T-cell (primary cell): ENCODE measurements around the gene MED4. TPM values are rescaled to one million over a fixed set of nuclear protein-coding genes. Genes with fewer than 3 reads are reported as not detected.
A peak's percentile ranks its signal among the peaks of the same experiment; 100 is the strongest.

Experiments used
- ATAC-seq, 4 experiments: fragments of 200-7000 bp in 3 of 4; fragments of 150-1000 bp in 1 of 4; cut with Tn5 transposase; replicated peaks in 1 of 4; 1 replicate in 3 of 4; 2 replicates in 1 of 4; pipeline ENCODE4 v1.10.0; 2021; ENCODE audit warnings: moderate library complexity in 3 of 4, mild to moderate bottlenecking in 2 of 4, moderate number of reproducible peaks in 1 of 4
- CTCF ChIA-PET, 2 donors: fragments of 300-600 bp; sonication (Branson Sonifier 250); formaldehyde crosslinking; loops; one replicate each; lab custom pipeline; 2022; ENCODE audit warnings: antibody characterized with exemption in 2 of 2; lab: Charles Lee
- POLR2A ChIA-PET, 2 donors: fragments of 300-600 bp; sonication (Branson Sonifier 250); formaldehyde crosslinking; loops; one replicate each; lab custom pipeline; 2022; ENCODE audit warnings: antibody characterized with exemption in 2 of 2; lab: Charles Lee
- DNase-seq, 35 experiments: peaks; one replicate each; pipeline versions ENCODE4 v3.0.0 to v3.0.0-alpha.2; 2013 to 2023
- H3K27ac ChIP-seq: one replicate; pipeline ENCODE4 v1.5.1; 2013; ENCODE audit warnings: low read length
- H3K27me3 ChIP-seq, 2 experiments: replicated peaks in 1 of 2; 1 replicate in 1 of 2; 2 replicates in 1 of 2; pipeline versions ENCODE4 v1.6.1 to v1.7.0; 2013; ENCODE audit warnings: low read length in 1 of 2, mixed read lengths in 1 of 2; ENCODE audit not compliant: control insufficient read depth in 2 of 2, insufficient read depth in 2 of 2; ENCODE audit errors: extremely low read depth in 1 of 2
- H3K36me3 ChIP-seq, 2 donors: 1 replicate in 1 of 2; 2 replicates in 1 of 2; pipeline versions ENCODE4 v1.6.1 to v1.7.0; 2013; ENCODE audit warnings: low read length in 1 of 2; ENCODE audit not compliant: control insufficient read depth in 2 of 2, insufficient read depth in 1 of 2; ENCODE audit errors: extremely low read depth in 1 of 2
- H3K4me1 ChIP-seq, 2 experiments: 1 replicate in 1 of 2; 2 replicates in 1 of 2; pipeline versions ENCODE4 v1.6.1 to v1.7.0; 2013; ENCODE audit warnings: low read length in 2 of 2, mixed read lengths in 1 of 2; ENCODE audit not compliant: insufficient read depth in 2 of 2, control insufficient read depth in 1 of 2; ENCODE audit errors: extremely low read depth in 1 of 2
- H3K4me3 ChIP-seq, 2 donors: 1 replicate in 1 of 2; 2 replicates in 1 of 2; pipeline versions ENCODE4 v1.5.1 to v1.7.0; 2013; ENCODE audit warnings: mild to moderate bottlenecking in 2 of 2, low read length in 1 of 2, moderate library complexity in 1 of 2; ENCODE audit not compliant: control insufficient read depth in 1 of 2; ENCODE audit errors: extremely low read depth in 1 of 2
- H3K9me3 ChIP-seq: 2 replicates; pipeline ENCODE4 v1.7.0; 2013
- H3K27ac Mint-ChIP-seq, 2 donors: one replicate each; pipeline ENCODE4 v1.8.0; 2020 to 2021; ENCODE audit warnings: mild to moderate bottlenecking in 2 of 2, mixed read lengths in 2 of 2
- H3K27me3 Mint-ChIP-seq, 2 donors: one replicate each; pipeline ENCODE4 v1.8.0; 2021 to 2022; ENCODE audit warnings: mixed read lengths in 2 of 2
- H3K36me3 Mint-ChIP-seq: one replicate; pipeline ENCODE4 v1.8.0; 2021; ENCODE audit warnings: mixed read lengths
- H3K4me1 Mint-ChIP-seq, 3 donors: one replicate each; pipeline ENCODE4 v1.8.0; 2020 to 2022; ENCODE audit warnings: mixed read lengths in 3 of 3, mild to moderate bottlenecking in 1 of 3
- H3K4me3 Mint-ChIP-seq, 3 donors: one replicate each; pipeline ENCODE4 v1.8.0; 2020 to 2022; ENCODE audit warnings: mild to moderate bottlenecking in 3 of 3, mixed read lengths in 3 of 3, moderate library complexity in 3 of 3
- H3K9me3 Mint-ChIP-seq, 3 donors: one replicate each; pipeline ENCODE4 v1.8.0; 2020 to 2022; ENCODE audit warnings: mixed read lengths in 3 of 3
- WGBS: methylation state at CpG from one replicate; pipeline ENCODE4 v1.1.5; 2013; ENCODE audit warnings: missing lambda C conversion rate; ENCODE audit not compliant: insufficient coverage; 5-methylcytosine and 5-hydroxymethylcytosine counted together
- total RNA-seq, 35 experiments: library from RNA in 6 of 35; stranded (reverse) in 6 of 35; fragments of 120-200 nt in 1 of 35; gene quantifications; one replicate each; pipeline versions ENCODE4 v1.2.1 to v1.2.4 and lab custom pipeline; 2013 to 2026

Gene MED4
- total RNA-seq, 5 donors from 2014 or later (not counting 1 experiment from before 2014, with no cell fraction given) = 43.7 to 51.3 (median 45.7) TPM

DNA sequence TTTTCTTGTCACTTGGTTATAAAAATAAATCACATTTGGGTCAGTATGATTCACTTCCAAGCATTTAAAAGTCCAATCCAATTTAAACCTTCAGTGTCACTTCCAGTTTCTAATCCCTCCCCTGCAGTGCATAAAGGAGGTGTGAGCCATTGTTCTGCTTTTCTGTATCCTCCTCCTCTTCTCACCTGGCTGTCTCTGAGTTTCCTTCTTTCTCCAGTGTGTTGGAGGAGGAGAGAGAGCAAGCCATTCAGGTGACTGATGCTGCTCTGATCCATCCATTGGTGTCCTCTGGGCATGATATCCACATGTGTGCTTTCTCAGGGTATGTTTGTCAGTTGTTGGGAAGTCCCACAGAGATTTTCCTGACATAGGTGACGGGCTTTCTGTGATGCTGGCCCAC is 56.1 kb downstream of the MED4 start:
- DNase-seq = peak in 1 of 35 experiments; percentile 10
- Histone ChIP-seq H3K27ac (peak overlapping the region; percentile 98), H3K9me3 (no peaks in the 10 kb centered on the region), H3K36me3 (peaks cover 0 to 14% of the 10 kb centered on the region in 2 donors), H3K4me1 (peaks cover 8 to 17% of the 10 kb centered on the region in 2 experiments), H3K27me3 (no peaks in the 10 kb centered on the region), H3K4me3 (no peak overlapping the region)
- no CpG with 5 or more reads among the region's 1 CpG for WGBS
- ChIA-PET CTCF (interaction anchor here (1.0 to 4.9 kb wide), 6 partner anchors 9 to 196 kb away, joined by 3 to 29 read pairs (median 8); partner anchors contain the start of genes MED4 (in 1 of the 2) and SUCLA2 (in 1 of the 2)), POLR2A (interaction anchor here in 1 of 2 donors (1.2 kb wide), 1 partner anchor 55 kb away, joined by 3 read pairs; no protein-coding TSS in a partner anchor)
- Mint-ChIP-seq H3K4me3 (peak overlapping the region; percentile 87 to 94 (median 91)), H3K27me3 (no peaks in the 10 kb centered on the region), H3K4me1 (peaks cover 31 to 45% (median 41%) of the 10 kb centered on the region in 3 donors), H3K9me3 (no peaks in the 10 kb centered on the region), H3K36me3 (peaks cover 18% of the 10 kb centered on the region), H3K27ac (peak overlapping the region; percentile 94 to 99)
- ATAC-seq = no peak

DNA sequence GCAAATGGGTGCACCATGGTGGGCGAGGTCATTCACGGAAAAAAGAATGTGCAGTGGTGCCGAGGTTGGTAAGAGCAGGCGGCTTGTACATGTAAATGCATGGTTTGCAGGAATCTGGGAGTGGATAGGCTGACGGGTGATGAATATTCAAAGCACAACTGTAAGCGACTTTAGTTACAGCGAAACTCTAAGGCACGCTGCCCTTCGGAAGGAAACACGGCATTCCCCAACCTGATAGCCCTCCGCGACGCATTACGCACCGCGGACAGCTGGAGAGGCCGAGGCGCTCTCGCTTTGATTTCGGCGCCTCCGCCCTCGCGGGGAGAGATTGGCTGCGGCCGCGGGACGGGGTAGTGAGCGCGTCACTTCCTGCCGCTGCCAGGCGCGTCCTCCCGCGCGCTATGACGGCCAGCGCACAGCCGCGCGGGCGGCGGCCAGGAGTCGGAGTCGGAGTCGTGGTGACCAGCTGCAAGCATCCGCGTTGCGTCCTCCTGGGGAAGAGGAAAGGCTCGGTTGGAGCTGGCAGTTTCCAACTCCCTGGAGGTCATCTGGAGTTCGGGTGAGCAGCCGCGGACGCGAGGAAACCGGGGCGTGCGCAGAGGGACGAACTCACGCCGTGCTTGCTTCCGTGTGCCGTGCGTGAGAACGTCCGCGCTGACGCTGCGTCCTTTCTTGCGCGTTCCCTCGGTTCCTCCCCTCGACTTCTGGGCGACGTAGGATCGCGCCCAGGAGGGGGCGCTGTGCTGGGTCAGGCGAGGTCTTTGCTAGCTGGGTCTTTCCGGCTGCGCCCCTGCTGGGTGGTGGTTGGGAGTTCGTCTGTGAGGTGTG is 57.3 kb downstream of the MED4 start, which contains the start of gene NUDT15:
Gene NUDT15, plus strand, starts transcription at position 381 of the 828 bp plus-strand sequence. Its CDS starts 21 bp downstream, at position 402.
- peak; percentile 90 to 100 (median 96) for DNase-seq
- H3K9me3 Mint-ChIP-seq = no peaks in the 10 kb centered on the region
- WGBS = under 1% methylated on average over 72 of the region's 82 CpGs
- no peaks in the 10 kb centered on the region for H3K9me3 ChIP-seq
- H3K27ac Mint-ChIP-seq = peak within 1 kb of the TSS; percentile 94 to 99
- ChIA-PET CTCF (interaction anchor here (0.6 to 4.9 kb wide), 17 partner anchors 9 to 1471 kb away, joined by 3 to 29 read pairs (median 3); partner anchors contain the start of genes MED4 (in 2 of the 2), CAB39L (in 1 of the 2), SETDB2 (in 1 of the 2) and SUCLA2 (in 1 of the 2)), POLR2A (interaction anchor here (0.5 to 1.2 kb wide), 6 partner anchors 9 to 1221 kb away, joined by 3 to 14 read pairs (median 4); partner anchors contain the start of gene MED4 (in 1 of the 2))
- H3K4me3 Mint-ChIP-seq = peak within 1 kb of the TSS; percentile 87 to 94 (median 91)
- peaks cover 28 to 37% (median 34%) of the 10 kb centered on the region in 3 donors for H3K4me1 Mint-ChIP-seq
- no peaks in the 10 kb centered on the region for H3K27me3 Mint-ChIP-seq
- no peaks in the 10 kb centered on the region for H3K27me3 ChIP-seq
- H3K4me1 ChIP-seq = peaks cover 8 to 14% of the 10 kb centered on the region in 2 experiments
- peaks cover 20% of the 10 kb centered on the region for H3K36me3 Mint-ChIP-seq
- peaks cover 0 to 14% of the 10 kb centered on the region in 2 donors for H3K36me3 ChIP-seq
- ATAC-seq = peak; percentile 90 to 96 (median 94)
- peak within 1 kb of the TSS; percentile 98 for H3K27ac ChIP-seq
- H3K4me3 ChIP-seq = peak within 1 kb of the TSS; percentile 59 to 90

DNA sequence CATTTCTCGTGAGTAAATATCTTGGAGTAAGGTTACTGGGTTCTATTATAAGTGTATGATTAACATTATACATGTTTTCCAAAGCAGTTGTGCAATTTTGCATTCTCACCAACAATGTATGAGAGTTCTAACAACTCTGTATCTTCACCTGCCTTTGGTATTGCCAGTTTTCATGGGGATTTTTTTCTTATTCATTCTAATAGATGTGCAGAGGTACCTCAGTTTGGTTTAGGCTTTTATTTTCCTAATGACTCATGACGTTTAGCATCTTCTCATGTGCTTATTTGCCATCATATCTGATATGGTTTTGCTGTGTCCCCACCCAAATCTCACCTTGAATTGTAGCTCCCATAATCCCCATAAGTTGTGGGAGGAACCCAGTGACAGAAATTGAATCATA is 65.0 kb downstream of the MED4 start:
- Mint-ChIP-seq H3K27me3 (no peaks in the 10 kb centered on the region), H3K4me3 (no peak overlapping the region), H3K36me3 (peaks cover 32% of the 10 kb centered on the region), H3K9me3 (peaks cover 0 to 11% (median 3%) of the 10 kb centered on the region in 3 donors), H3K4me1 (peaks cover 0 to 5% (median 5%) of the 10 kb centered on the region in 3 donors), H3K27ac (no peak overlapping the region)
- POLR2A ChIA-PET = no interaction called here
- no peaks in the 10 kb centered on the region for H3K36me3 ChIP-seq
- DNase-seq (no peak), ATAC-seq (no peak)
- H3K27me3 ChIP-seq = no peaks in the 10 kb centered on the region
- H3K4me3 ChIP-seq = no peak overlapping the region
- no peak overlapping the region for H3K27ac ChIP-seq
- no peaks in the 10 kb centered on the region for H3K4me1 ChIP-seq
- H3K9me3 ChIP-seq = no peaks in the 10 kb centered on the region
- no CpG with 5 or more reads among the region's 2 CpGs for WGBS
- CTCF ChIA-PET = interaction anchor here in 1 of 2 donors (0.6 kb wide), 1 partner anchor 1977 kb away, joined by 3 read pairs; no protein-coding TSS in a partner anchor

DNA sequence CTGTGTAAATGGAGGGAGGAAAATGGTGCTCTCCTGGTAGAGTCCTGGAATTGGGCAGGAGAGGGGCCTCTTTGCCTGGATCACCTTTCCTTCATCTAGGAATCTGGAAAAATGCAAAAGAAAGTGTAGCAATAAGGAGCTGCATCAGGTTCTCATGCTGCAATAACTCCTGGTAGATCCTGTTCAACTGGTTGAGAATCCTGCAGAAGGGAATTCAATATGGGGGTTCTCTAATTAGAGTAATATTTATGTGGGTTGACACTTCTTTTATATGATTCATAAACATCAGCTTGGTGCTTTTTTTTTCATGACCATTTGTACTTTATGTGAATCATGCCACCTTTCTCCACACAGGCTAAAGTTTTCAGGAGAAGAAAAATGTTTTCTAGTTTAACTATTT is 66.8 kb downstream of the MED4 start:
- ATAC-seq (no peak), DNase-seq (no peak)
- H3K9me3 Mint-ChIP-seq = peaks cover 0 to 11% (median 3%) of the 10 kb centered on the region in 3 donors
- POLR2A ChIA-PET = interaction anchor here (0.6 kb wide), 3 partner anchors 26 to 1405 kb away, joined by 3 to 7 read pairs (median 3); no protein-coding TSS in a partner anchor
- peaks cover 0 to 2% (median 0%) of the 10 kb centered on the region in 3 donors for H3K4me1 Mint-ChIP-seq
- H3K9me3 ChIP-seq = no peaks in the 10 kb centered on the region
- peaks cover 26% of the 10 kb centered on the region for H3K36me3 Mint-ChIP-seq
- no peaks in the 10 kb centered on the region for H3K4me1 ChIP-seq
- no peak overlapping the region for H3K4me3 ChIP-seq
- H3K27ac Mint-ChIP-seq = no peak overlapping the region
- H3K27me3 Mint-ChIP-seq = no peaks in the 10 kb centered on the region
- CTCF ChIA-PET = interaction anchor here in 1 of 2 donors (1.0 kb wide), 1 partner anchor 10 kb away, joined by 3 read pairs; no protein-coding TSS in a partner anchor
- H3K4me3 Mint-ChIP-seq = no peak overlapping the region
- no peaks in the 10 kb centered on the region for H3K36me3 ChIP-seq
- no peaks in the 10 kb centered on the region for H3K27me3 ChIP-seq
- no peak overlapping the region for H3K27ac ChIP-seq

Other genes with a start within 250 kb of the MED4 start
- gene SUCLA2, start 93.8 kb downstream of the MED4 start, total RNA-seq = 10 to 100 TPM; 22.7 to 31.2 (median 29.4) TPM
- gene NUDT15, start 57.4 kb downstream of the MED4 start, total RNA-seq = 10 to 100 TPM in 1 of 5 donors, 1 to 10 TPM in 4; 4.9 to 10.4 (median 5.6) TPM
- 100 to 1,000 TPM; 347 to 539 (median 452) TPM for gene ITM2B, start 138.1 kb upstream of the MED4 start, total RNA-seq
- 10 to 100 TPM; 17.8 to 26.6 (median 24.0) TPM for gene RB1, start 208.6 kb upstream of the MED4 start, total RNA-seq